Measurements from ENCODE around the gene IFT122.

DNA sequence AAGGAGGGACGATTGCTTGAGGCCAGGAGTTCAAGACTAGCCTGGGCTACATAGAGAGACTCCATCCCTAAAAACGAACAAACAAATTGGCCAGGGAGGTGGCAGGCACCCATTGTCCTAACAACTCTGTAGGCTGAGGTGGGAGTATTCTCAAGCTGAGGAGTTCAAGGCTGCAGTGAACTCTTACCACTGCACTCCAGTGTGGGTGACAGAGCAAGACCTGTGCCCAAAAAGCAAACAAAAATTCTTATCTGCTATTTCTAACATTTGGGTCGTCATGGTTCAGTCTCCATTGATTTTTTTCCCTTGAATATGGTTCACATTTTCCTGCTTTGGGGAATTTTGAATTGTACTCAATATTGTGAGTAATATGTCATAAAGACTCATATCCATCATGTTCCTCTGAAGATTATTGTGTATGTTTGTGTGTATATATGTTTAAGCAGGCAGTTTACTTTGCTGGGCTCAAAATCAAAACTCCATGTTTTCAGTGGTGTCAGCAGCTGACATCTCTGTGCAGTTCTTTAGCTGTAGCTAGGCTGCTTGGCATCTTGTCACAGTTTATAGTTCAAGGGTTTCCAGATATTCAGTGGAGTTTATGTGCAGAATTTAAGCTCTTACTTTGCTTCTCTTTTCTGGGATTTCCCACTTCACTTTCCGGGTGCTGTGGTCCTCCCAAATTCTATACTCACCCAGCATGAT lies 33.2 kb downstream of the IFT122 start:
- TF ChIP-seq, protein P1, sequence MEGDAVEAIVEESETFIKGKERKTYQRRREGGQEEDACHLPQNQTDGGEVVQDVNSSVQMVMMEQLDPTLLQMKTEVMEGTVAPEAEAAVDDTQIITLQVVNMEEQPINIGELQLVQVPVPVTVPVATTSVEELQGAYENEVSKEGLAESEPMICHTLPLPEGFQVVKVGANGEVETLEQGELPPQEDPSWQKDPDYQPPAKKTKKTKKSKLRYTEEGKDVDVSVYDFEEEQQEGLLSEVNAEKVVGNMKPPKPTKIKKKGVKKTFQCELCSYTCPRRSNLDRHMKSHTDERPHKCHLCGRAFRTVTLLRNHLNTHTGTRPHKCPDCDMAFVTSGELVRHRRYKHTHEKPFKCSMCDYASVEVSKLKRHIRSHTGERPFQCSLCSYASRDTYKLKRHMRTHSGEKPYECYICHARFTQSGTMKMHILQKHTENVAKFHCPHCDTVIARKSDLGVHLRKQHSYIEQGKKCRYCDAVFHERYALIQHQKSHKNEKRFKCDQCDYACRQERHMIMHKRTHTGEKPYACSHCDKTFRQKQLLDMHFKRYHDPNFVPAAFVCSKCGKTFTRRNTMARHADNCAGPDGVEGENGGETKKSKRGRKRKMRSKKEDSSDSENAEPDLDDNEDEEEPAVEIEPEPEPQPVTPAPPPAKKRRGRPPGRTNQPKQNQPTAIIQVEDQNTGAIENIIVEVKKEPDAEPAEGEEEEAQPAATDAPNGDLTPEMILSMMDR (IDR thresholded peaks at IDR 0.05): no peak
- TF ChIP-seq POLR2A (IDR thresholded peaks at IDR 0.05): no peak
